Measurements from ENCODE around the gene ABCA7.

DNA sequence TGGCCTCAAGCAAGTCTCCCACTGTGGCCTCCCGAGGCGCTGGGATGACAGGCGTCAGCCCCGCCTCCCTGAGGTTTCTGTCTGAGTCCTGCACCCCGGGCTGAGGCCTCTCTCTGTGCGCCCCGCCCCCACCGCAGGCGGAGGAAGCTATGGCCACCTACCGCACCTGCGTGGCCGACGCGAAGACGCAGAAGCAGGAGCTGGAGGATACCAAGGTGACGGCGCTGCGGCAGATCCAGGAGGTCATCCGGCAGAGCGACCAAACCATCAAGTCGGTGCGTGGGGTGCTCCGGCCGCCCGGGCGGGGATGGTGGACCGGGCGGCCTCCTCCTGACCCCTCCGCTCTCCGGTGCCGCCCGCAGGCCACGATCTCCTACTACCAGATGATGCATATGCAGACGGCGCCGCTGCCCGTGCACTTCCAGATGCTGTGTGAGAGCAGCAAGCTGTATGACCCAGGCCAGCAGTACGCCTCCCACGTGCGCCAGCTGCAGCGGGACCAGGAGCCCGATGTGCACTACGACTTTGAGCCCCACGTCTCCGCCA, 39.7 kb downstream of the ABCA7 start:
- TF ChIP-seq, protein P1, sequence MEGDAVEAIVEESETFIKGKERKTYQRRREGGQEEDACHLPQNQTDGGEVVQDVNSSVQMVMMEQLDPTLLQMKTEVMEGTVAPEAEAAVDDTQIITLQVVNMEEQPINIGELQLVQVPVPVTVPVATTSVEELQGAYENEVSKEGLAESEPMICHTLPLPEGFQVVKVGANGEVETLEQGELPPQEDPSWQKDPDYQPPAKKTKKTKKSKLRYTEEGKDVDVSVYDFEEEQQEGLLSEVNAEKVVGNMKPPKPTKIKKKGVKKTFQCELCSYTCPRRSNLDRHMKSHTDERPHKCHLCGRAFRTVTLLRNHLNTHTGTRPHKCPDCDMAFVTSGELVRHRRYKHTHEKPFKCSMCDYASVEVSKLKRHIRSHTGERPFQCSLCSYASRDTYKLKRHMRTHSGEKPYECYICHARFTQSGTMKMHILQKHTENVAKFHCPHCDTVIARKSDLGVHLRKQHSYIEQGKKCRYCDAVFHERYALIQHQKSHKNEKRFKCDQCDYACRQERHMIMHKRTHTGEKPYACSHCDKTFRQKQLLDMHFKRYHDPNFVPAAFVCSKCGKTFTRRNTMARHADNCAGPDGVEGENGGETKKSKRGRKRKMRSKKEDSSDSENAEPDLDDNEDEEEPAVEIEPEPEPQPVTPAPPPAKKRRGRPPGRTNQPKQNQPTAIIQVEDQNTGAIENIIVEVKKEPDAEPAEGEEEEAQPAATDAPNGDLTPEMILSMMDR (conservative IDR thresholded peaks at IDR 0.05 in 1 of 2, IDR thresholded peaks at IDR 0.05 in 1 of 2; ENCODE audit: extremely low read depth in 1 of 2, insufficient read depth in 1 of 2, low read depth in 1 of 2, low read length in 2 of 2): no peak
- no peak for TF ChIP-seq EZH2 (IDR thresholded peaks at IDR 0.05; ENCODE audit: borderline replicate concordance, low read length)

All from mammary epithelial cell (primary cell).